ENCODE data around the gene TIPIN. TPM values are rescaled to one million over a fixed set of nuclear protein-coding genes. Genes with fewer than 3 reads are reported as not detected.
"Not testable (repeated sequence)": the region's sequence is repeated elsewhere in the genome, so short reads cannot be mapped to it uniquely, and the experiment has no call there.

Gene TIPIN
- total RNA-seq, 1 donor from 2014 or later: 9.8 TPM

- no peak for TF ChIP-seq CTCF (IDR thresholded peaks at IDR 0.05; ENCODE audit: insufficient read depth, low read length, poor library complexity, severe bottlenecking)
- no peak for DNase-seq (ENCODE audit: low read depth)
- no peaks in the 10 kb centered on the region for H3K36me3 ChIP-seq (ENCODE audit: control insufficient read depth, insufficient read depth, low read length)
Measured at GRCh38 chr15:66374179-66374578, 17.7 kb upstream of the TIPIN start.

GRCh38 chr15:66369773-66370651 lies 13.5 kb upstream of the TIPIN start:
- Histone ChIP-seq H3K4me3 (ENCODE audit: low read depth, low read length) (peak overlapping the region; percentile 18), H3K27me3 (ENCODE audit: control insufficient read depth, insufficient read depth, low read length) (no peaks in the 10 kb centered on the region), H3K36me3 (ENCODE audit: control insufficient read depth, insufficient read depth, low read length) (no peaks in the 10 kb centered on the region)
- no peak for DNase-seq (ENCODE audit: low read depth)
- TF ChIP-seq CTCF (IDR thresholded peaks at IDR 0.05; ENCODE audit: insufficient read depth, low read length, poor library complexity, severe bottlenecking): no peak

More at GRCh38 chr15:66374179-66374578, 17.7 kb upstream of the TIPIN start:
- Histone ChIP-seq H3K4me3 (ENCODE audit: low read depth, low read length) (no peak overlapping the region), H3K27me3 (ENCODE audit: control insufficient read depth, insufficient read depth, low read length) (no peaks in the 10 kb centered on the region)

- Histone ChIP-seq H3K27me3 (ENCODE audit: control insufficient read depth, insufficient read depth, low read length) (no peaks in the 10 kb centered on the region), H3K36me3 (ENCODE audit: control insufficient read depth, insufficient read depth, low read length) (no peaks in the 10 kb centered on the region), H3K4me3 (ENCODE audit: low read depth, low read length) (no peak overlapping the region)
- DNase-seq (ENCODE audit: low read depth): no peak
- no peak for TF ChIP-seq CTCF (IDR thresholded peaks at IDR 0.05; ENCODE audit: insufficient read depth, low read length, poor library complexity, severe bottlenecking)
Measured at GRCh38 chr15:66364944-66365528, 8.6 kb upstream of the TIPIN start.

GRCh38 chr15:66362776-66363175 lies 6.3 kb upstream of the TIPIN start:
- H3K36me3 ChIP-seq (ENCODE audit: control insufficient read depth, insufficient read depth, low read length): no peaks in the 10 kb centered on the region
- no peak for TF ChIP-seq CTCF (IDR thresholded peaks at IDR 0.05; ENCODE audit: insufficient read depth, low read length, poor library complexity, severe bottlenecking)

GRCh38 chr15:66361745-66362460 lies 5.4 kb upstream of the TIPIN start:
- not testable (repeated sequence) for H3K36me3 ChIP-seq (ENCODE audit: control insufficient read depth, insufficient read depth, low read length); H3K27me3 ChIP-seq (ENCODE audit: control insufficient read depth, insufficient read depth, low read length)

More at GRCh38 chr15:66362776-66363175, 6.3 kb upstream of the TIPIN start:
- DNase-seq (ENCODE audit: low read depth): no peak
- Histone ChIP-seq H3K27me3 (ENCODE audit: control insufficient read depth, insufficient read depth, low read length) (no peaks in the 10 kb centered on the region), H3K4me3 (ENCODE audit: low read depth, low read length) (no peak overlapping the region)

GRCh38 chr15:66359740-66360139 lies 3.3 kb upstream of the TIPIN start:
- no peak for TF ChIP-seq CTCF (IDR thresholded peaks at IDR 0.05; ENCODE audit: insufficient read depth, low read length, poor library complexity, severe bottlenecking)
- no peaks in the 10 kb centered on the region for H3K27me3 ChIP-seq (ENCODE audit: control insufficient read depth, insufficient read depth, low read length)
- no peak overlapping the region for H3K4me3 ChIP-seq (ENCODE audit: low read depth, low read length)
- DNase-seq (ENCODE audit: low read depth): no peak
- no peaks in the 10 kb centered on the region for H3K36me3 ChIP-seq (ENCODE audit: control insufficient read depth, insufficient read depth, low read length)

More at GRCh38 chr15:66361745-66362460, 5.4 kb upstream of the TIPIN start:
- not testable (repeated sequence) for DNase-seq (ENCODE audit: low read depth); H3K4me3 ChIP-seq (ENCODE audit: low read depth, low read length)

Measured in kidney epithelial cell (primary cell).